ENCODE data around the gene NLRP6.
"Not testable (repeated sequence)": the region's sequence is repeated elsewhere in the genome, so short reads cannot be mapped to it uniquely, and the experiment has no call there.

Gene NLRP6

DNA sequence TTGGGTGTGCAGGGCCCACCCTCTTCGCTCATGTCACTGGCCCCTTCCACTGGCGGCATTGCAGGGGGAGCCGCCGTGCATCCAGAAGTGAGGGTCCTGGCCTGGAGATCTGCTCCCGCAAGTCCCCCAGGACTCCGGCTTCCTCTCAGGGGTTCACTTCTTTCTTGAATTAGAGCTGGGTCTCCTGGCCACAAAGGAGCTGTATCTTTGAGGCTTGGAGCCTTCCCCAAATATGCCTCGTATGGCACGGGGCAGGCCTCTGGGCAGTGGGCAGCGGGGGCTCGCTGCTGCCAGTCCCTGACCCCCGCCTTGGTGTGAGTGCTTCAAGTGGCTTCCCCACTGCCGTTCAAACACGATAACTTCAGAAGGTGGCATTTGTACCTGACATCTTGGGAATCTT, 49.8 kb downstream of the NLRP6 start:
- DNase-seq (ENCODE audit: low read depth): no peak
- in situ Hi-C loops (cut with HindIII; ENCODE audit: low sequenced_read_pairs): no loop called here
- H3K4me3 ChIP-seq (ENCODE audit: low read depth, low read length): no peak overlapping the region
- TF ChIP-seq, protein P1, sequence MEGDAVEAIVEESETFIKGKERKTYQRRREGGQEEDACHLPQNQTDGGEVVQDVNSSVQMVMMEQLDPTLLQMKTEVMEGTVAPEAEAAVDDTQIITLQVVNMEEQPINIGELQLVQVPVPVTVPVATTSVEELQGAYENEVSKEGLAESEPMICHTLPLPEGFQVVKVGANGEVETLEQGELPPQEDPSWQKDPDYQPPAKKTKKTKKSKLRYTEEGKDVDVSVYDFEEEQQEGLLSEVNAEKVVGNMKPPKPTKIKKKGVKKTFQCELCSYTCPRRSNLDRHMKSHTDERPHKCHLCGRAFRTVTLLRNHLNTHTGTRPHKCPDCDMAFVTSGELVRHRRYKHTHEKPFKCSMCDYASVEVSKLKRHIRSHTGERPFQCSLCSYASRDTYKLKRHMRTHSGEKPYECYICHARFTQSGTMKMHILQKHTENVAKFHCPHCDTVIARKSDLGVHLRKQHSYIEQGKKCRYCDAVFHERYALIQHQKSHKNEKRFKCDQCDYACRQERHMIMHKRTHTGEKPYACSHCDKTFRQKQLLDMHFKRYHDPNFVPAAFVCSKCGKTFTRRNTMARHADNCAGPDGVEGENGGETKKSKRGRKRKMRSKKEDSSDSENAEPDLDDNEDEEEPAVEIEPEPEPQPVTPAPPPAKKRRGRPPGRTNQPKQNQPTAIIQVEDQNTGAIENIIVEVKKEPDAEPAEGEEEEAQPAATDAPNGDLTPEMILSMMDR (IDR thresholded peaks at IDR 0.05; ENCODE audit: low read depth, low read length, missing control alignments): no peak

DNA sequence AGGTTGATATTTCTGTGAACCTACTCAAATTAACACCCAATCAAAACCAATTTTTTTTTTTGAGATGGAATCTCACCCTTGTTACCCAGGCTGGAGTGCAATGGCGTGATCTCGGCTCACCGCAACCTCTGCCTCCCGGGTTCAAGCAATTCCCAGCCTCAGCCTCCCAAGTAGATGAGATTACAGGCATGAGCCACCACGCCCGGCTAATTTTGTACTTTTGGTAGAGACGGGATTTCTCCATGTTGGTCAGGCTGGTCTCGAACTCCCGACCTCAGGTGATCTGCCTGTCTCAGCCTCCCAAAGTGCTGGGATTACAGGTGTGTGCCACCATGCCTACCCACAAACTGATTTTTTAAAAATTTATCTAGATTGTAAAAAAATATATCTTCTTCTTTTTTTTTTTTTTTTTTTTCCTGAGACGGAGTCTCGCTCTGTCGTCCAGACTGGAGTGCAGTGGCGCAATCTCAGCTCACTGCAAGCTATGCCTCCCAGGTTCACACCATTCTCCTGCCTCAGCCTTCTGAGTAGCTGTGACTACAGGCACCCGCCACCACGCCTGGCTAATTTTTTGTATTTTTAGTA, 50.4 kb downstream of the NLRP6 start:
- DNase-seq (ENCODE audit: low read depth); H3K4me3 ChIP-seq (ENCODE audit: low read depth, low read length); in situ Hi-C loops (cut with HindIII; ENCODE audit: low sequenced_read_pairs): not testable (repeated sequence)

DNA sequence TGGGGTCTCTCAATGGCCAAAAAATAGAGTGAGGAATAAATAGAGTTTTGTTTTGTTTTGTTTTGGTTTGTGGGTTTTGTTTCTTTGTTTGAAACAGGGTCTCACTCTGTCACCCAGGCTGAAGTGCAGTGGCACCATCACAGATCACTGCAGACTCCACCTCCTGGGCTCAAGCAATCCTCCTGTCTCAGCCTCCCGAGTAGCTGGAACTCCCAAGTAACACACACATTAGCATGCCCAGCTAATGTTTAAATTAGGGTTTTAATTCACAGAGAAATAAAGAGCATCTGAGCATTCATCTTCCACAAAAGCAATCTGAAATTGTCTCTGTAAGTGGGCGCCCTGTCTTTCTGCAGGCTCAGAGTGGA, 51.7 kb downstream of the NLRP6 start:
- in situ Hi-C loops (cut with HindIII; ENCODE audit: low sequenced_read_pairs): no loop called here
- TF ChIP-seq, protein P1 (IDR thresholded peaks at IDR 0.05; ENCODE audit: low read depth, low read length, missing control alignments): no peak
- no peak overlapping the region for H3K4me3 ChIP-seq (ENCODE audit: low read depth, low read length)
- no peak for DNase-seq (ENCODE audit: low read depth)

DNA sequence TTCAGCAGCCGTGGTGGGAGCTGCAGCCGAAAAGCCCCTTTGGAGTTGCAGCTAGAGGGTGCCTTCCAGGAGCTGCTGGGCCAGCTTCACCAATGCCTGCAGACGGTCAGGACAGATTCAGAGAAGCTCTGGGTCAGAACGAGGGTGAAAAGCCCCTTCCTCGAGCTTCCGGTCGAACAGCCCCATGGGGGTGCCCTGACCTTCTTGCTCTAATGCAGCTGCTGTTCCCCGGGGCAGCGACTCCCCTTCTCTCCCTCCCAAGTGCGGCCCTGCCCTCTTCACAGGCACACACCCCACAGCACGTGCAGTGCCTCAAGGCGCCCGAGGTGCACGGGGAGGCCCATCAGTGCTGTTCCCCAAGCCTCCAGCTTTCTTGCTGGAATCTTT, 52.1 kb downstream of the NLRP6 start:
- TF ChIP-seq, protein P1 (IDR thresholded peaks at IDR 0.05; ENCODE audit: low read depth, low read length, missing control alignments): no peak
- no peak for DNase-seq (ENCODE audit: low read depth)
- no peak overlapping the region for H3K4me3 ChIP-seq (ENCODE audit: low read depth, low read length)
- in situ Hi-C loops (cut with HindIII; ENCODE audit: low sequenced_read_pairs): no loop called here

DNA sequence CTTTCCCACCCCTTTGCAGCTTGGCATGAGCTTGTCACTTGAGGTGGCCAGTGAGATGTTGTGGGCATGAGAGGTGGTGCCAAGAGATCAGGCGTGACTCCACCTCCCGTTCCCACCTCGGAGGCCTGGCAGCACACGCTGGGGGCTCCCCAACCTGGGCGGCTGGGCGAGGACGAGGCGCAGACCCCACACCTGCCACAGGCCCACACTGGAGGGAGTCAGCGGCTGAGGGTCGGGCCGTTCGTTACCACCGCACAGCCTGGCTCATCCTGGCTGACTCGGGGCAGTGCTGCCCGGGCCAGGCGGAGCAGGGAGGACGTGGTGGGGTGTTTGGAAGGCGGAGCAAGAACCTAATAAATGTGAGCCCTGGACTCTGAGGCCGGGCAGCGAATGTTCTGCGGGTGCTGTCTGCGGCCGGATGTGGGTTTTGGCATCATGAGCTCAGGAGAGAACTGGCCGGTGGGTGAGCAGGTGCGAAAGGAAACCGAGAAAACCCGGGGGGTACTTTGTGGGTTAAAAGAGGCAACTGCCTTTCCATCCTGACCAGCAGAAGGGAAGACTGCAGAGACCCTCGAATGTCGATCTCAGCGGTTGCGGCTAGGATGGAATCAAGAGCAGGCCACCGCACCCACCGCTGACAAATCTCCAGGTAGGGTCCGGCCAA, 52.6 kb downstream of the NLRP6 start:
- TF ChIP-seq, protein P1 (IDR thresholded peaks at IDR 0.05; ENCODE audit: low read depth, low read length, missing control alignments): no peak
- in situ Hi-C loops (cut with HindIII; ENCODE audit: low sequenced_read_pairs): no loop called here
- no peak overlapping the region for H3K4me3 ChIP-seq (ENCODE audit: low read depth, low read length)
- no peak for DNase-seq (ENCODE audit: low read depth)

DNA sequence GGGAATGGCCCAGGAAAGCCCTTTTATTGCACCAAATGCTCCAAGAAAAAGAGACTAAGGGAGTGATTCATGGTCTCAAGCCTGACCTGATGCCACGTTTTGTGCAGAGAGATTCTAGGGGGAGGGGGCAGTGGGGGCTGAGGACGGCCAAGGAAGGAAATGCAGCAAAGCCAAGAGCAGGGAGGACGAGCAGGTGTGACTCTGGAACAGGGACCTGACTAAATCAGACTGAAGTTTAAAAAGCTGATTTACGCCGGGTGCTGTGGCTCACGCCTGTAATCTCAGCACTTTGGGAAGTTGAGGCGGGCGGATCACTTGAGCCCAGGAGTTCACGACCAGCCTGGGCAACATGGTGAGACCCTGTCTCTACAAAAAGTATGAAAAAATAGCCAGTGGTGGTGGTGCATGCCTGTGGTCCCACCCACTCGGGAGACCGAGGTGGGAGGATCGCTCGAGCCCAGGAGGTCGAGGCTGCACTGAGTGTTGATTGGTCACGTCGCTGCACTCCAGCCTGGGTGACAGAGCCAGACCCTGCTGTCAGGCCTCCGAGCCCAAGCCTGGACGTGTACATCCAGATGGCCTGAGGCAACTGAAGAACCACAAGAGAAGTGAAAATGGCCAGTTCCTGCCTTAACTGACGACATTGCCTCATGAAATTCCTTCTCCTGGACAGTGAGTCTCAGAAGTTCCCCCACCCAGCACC, 53.3 kb downstream of the NLRP6 start:
- DNase-seq (ENCODE audit: low read depth): no peak
- in situ Hi-C loops (cut with HindIII; ENCODE audit: low sequenced_read_pairs): no loop called here
- TF ChIP-seq, protein P1 (IDR thresholded peaks at IDR 0.05; ENCODE audit: low read depth, low read length, missing control alignments): no peak
- H3K4me3 ChIP-seq (ENCODE audit: low read depth, low read length): no peak overlapping the region

Data from astrocyte of the cerebellum (primary cell).